NCI-H1436 treated with DMSO at 0.1 percent for 48 hours (cell line): ENCODE measurements around the gene SLC2A5.
"Not testable (repeated sequence)": the region's sequence is repeated elsewhere in the genome, so short reads cannot be mapped to it uniquely, and the experiment has no call there.

Experiments used
- DNase-seq: peaks from one replicate; lab custom pipeline; 2025; lab: John Stamatoyannopoulos, UW

The SLC2A5 gene

DNA sequence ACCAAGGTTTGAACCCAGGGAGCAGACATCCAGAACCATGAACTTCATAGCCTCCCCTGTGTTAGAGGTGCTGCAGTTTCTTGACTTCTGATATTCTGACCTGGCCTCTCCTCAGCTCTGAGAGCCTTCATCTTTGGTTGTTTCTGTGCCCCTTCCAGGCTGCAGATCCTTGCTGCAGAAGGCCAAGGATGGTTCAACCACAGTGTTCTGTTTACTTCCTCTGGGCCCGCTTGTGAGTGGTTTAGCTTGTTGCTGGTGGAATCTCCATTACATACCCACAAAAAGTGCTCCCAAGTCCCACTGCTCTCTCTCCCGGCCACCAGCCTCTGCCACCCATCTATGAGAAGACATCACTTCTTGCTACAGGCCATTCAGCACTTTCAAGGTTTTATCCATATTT lies 34.2 kb downstream of the SLC2A5 start:
- no peak for DNase-seq

GRCh38 chr1:9033363-9033762 lies 36.1 kb downstream of the SLC2A5 start:
- no peak for DNase-seq

DNA sequence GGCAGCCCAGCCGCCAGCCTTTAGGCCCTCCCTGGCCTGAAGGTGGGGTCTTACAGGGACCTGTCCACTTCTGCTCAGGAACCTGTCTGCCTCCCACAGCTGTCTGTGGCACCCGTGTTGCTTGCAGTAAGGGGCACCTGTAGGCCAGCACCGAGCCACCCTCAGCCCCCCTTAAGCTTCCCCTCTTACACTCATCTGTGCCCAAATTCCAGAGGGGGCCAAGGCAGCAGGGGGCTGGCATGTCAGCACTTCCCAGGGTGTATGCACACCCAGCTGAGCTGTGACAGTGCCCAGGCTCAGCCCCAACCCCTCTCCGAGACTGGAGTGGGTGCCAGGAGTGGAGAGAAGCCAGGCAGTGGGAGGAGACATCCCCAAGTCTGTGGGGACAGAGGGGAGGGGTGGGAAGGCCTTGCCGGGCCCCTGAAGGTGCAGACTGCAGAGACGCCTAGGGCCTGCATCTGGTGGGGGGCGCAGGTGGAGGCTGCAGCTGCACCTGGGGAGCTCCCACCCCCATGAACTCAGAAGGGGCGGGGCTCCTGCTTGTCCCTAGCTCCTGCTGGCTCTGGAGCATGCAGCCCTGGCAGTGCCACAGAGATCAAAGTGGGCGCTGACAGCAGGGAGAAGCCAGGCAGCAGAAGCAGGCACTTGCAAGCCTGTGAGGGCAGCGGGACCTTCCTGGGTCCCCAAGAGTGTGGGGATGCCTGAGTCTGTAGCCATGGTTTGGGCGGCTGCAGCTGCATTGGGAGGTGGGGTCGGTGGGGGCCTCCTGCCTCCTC lies 37.8 kb downstream of the SLC2A5 start:
- DNase-seq, result no peak

DNA sequence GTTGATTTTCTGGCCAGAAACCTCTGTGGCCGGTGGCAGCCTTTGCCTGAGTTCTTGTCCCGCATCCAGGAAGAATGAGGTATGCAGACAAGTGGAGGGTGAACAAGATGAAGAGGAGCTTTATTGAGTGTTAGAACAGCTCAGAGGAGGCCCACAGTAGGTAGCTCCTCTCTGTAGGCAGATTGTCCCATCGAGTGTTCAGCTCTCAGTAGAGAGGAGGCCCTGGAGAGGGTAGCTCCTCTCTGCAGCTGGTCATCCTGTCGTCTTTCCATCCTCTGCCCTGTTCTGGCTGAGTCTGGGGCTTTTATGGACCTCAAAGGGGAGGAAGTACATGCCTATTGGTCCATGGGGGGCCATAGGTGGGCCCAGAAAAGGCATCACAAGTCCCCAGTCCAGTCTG lies 38.4 kb downstream of the SLC2A5 start:
- not testable (repeated sequence) for DNase-seq

DNA sequence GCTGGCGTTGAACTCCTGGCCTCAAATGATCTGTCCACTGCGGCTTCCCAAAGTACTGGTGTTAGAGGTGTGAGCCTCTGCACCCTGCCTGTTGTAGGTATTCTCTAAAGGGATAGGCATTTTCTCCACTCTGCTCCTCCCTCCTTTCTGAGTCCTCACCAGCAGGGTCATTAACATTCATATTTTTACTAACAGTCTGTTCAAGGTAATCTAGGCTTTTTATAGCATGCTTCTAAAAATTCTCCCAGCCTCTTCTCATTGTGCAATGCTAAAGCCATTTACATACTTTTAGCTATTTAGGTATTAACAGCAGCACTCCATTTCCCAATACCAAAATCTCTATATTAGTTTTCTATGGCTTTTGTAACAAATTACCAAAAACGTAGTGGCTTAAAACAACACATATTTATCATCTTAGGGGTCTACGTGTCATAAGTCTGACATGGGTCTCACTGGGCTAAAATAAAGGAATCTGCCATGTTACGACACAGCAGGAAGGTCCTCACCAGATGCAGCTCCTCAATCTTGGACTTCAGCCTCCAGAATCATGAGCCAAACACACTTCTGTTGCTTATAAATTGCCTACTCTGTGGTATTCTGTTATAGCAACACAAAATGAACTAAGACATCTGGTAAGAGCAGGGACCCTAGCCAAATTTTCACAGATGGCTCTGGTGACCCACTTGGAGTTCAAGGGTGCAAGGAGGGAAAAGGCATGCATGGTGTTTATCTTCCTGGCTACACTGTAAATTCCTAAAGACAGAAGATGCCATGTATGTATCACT lies 40.3 kb downstream of the SLC2A5 start:
- no peak for DNase-seq

DNA sequence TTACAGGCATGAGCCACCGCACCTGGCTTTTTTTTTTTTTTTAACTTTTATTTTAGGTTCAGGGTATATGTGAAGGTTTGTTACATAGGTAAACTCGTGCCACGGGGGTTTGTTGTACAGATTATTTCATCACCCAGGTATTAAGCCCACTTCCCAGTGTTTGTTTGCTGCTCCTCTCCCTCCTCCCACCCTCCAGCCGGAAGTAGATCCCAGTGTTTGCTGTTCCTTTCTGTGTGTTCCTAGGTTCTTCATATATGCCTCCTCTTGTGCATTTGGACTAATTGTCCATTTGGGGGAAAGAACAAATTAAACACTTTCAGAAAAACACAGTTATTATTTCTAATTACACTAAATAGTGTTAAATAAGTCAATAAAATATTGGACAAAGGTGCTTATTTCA lies 42.1 kb downstream of the SLC2A5 start:
- no peak for DNase-seq

DNA sequence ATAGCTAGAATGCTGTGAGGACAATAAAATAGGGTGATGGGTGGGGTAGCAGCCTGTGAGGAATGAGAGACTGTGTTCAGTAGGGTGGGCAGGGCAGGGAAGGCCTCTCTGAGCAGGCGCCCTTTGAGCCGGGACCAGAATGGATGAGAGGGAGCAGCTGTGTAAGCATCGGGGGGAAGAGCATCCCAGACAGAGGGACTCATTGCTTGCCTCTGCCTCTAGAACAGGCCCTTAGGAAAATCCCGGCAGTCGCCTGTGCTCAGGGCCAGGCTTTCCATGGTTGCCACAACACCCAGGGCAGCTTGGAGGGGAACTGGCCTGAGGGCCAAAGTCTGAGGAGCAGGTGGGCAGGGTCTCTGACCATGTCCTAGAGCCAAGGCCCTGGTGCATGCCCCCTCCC lies 44.0 kb downstream of the SLC2A5 start:
- no peak for DNase-seq

- DNase-seq, result no peak
Observed at GRCh38 chr1:9024837-9025236, 44.6 kb downstream of the SLC2A5 start.

GRCh38 chr1:9022773-9023172 lies 46.7 kb downstream of the SLC2A5 start:
- DNase-seq, result no peak

GRCh38 chr1:9022026-9022738 lies 47.3 kb downstream of the SLC2A5 start:
- not testable (repeated sequence) for DNase-seq

- DNase-seq, result no peak
Observed at GRCh38 chr1:9020305-9020704, 49.1 kb downstream of the SLC2A5 start.

DNA sequence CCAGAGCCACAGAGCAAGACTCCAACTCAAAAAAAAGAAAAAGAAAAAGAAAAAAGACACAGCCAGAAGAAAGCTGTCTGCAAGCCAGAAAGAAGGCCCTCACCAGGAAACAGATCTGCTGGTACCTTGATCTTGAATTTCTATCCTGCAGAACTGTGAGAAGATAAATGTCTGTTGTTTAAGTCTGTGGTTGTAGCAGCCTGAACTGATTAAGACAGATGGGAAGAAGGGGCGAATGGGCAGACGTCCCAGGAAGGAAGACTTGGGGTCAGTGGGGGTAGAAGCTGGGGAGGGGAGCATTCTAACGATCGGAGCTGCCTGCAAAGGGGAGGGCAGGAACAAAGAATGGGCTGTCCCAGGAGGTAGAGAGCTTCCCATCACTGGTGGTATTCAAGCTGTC lies 49.5 kb downstream of the SLC2A5 start:
- no peak for DNase-seq

DNA sequence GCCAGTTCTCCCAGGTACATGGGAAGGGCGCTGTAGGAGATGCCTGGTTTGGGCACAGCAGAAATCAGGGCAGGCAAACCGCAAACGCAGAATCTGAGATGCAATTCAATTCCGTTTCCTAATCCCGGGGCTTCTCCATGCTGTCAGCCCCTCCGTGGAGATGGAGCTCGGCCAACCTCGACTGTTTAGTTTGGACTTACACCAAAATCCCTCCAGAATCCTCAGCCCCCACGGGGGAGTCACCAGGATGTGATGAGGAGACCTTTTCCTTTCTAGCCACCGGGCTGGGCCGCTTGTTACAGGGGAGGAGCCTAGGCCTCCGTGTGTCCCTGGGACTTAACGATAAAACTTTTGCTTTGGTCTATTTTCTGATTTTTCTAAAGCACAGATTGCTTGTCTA lies 51.1 kb downstream of the SLC2A5 start:
- DNase-seq, result no peak

GRCh38 chr1:9016455-9016854 lies 53.0 kb downstream of the SLC2A5 start:
- no peak for DNase-seq

- no peak for DNase-seq
Observed at GRCh38 chr1:9014475-9015375, 54.7 kb downstream of the SLC2A5 start.

- no peak for DNase-seq
Observed at GRCh38 chr1:9013819-9014218, 55.6 kb downstream of the SLC2A5 start.

- DNase-seq, result no peak
Observed at GRCh38 chr1:9010781-9011323, 58.6 kb downstream of the SLC2A5 start.

DNA sequence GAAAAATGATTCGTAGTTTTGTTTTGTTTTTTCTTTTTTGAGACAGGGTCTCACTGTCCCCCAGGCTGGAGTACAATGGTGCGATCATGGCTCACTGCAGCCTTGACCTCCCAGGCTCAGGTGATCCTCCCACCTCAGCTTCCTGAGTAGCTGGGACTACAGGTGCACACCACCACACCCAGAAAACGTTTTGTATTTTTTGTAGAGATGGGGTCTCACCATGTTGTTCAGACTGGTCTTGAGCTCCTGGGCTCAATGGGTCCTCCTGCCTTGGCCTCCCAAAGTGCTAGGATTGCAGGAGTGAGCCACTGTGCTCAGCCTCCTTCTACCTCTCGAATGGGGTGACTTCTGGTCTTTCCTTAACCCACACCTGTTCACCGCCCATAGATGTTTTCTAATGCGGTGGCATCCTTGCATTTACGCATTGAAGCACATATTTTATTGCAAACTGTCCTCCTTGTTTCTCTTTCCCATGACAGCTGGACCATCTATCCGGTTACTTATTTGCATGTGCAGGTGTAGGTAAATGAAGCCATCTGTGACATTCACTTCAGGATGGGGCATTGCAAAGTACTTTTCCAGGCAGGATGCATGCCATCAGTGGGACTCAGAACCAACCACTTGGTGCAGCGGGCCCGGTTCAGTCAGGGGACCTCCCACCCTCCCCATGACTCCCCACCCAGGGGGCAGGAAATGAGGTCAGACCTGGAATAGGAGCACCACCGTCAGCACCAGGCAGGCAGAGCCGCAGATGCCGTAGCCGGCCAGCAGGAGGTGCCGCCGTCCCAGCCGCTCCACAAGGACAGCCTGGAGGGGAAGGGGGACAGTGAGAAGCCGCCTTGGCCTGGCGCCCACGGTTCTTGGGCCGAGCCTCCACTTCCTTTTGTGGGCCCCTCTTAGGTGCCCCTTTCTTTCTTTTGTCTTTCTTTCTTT lies 59.7 kb downstream of the SLC2A5 start:
- DNase-seq, result no peak

DNA sequence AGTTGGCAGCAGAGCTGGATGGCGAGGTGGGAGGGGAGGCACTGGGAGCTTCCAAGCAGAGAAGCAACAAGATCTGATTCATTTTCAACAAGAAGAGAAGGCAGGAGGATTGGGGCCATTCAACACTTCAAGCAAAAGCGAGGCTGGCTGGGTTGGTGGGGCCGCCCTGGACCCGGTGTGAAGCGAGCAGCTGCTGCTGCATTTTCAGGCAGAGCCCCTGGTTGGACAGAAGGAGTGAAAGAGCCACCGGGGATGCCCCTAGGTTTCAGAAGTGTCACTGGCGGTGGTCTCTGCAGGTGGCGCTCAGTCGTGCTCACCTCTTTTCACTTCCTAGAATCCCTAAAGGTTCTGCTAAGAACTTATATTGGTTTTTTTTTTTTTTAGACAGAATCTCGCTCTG lies 61.2 kb downstream of the SLC2A5 start:
- no peak for DNase-seq

DNA sequence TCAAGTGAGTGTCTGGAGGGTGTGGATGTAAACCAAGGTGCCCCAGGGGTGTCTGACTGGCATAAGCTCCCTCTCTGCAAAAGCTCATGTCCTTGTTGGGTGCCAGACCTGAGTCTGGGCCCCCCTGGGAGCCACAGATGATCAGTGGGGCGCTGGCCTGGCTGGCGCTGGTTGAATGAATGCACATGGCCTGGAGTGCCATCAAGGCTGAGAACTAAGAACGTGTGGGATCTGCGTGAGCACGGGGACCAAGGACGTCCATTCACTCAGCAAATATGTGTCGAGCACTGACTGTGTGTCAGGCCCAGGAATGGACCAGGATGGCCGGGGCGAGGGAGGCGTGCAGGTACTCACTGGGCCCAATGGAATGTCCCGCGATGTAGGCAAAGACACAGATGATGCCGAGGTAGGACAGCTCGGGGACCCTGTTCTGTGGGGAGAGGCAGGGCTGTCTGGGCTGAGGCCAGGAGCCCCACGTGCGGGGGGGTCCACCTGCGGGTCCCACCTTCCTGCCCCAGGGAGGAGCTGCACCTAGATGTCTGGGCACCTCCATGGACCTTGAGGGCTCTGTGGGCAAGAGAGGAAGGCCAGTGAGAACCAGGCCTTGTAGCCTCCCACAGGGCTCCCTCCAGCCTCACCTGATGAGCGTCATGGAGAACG lies 62.3 kb downstream of the SLC2A5 start:
- no peak for DNase-seq
